Endometrium (tissue), 2 donors: ENCODE results near the gene GALNT15.

Experiments used
- FAIRE-seq: peaks from 2 replicates; lab custom pipeline; 2012; peaks lifted over from hg19 to GRCh38; lab: Jason Lieb, UNC
- donor health status: control.
- donor health status: control.

The GALNT15 gene

DNA sequence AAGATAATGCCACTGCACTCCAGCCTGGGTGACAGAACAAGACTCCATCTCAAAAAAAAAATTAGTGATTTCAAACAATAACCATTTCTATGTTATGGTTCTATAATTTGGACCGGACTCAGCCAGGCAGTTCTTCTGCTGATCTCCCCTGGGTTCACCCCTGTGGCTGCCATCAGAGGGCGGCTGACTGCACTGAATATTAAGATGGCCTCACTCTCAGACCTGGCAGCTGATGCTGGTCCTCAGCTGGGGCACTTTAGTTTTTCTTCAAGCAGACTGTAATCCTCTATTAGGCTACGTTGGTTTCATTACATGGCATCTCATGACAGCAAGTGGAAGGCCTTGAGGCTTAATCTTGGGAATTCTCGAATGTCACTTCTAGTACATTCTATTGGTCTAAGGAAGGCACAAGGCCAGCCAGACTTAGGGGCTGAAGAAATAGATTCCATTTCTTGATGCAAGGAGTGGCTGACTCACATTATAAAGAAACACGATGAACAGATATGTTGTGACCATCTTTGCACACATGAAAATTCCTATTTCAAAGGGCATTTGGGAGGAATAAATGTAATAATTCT is 12.8 kb downstream of the GALNT15 start:
- no peak for FAIRE-seq

DNA sequence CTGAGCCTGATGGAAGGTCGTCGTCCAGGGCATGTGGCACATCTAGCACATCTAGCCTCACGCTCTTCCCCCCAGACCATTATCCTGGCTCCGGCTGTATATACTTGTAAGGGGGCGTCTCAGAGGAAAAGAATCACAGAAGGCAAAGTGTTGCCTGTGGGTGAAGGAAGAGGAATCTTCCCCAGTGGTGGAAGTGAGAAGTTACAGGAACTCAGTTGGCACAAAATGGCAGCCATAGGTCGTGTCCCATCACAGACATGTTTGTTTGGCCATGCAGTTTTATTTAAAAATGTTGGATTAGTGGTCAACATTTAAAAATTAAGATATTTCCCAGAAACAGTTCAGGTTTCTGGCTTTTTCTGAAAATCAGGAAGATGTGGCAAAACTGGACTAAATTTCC is 13.6 kb downstream of the GALNT15 start:
- no peak for FAIRE-seq

DNA sequence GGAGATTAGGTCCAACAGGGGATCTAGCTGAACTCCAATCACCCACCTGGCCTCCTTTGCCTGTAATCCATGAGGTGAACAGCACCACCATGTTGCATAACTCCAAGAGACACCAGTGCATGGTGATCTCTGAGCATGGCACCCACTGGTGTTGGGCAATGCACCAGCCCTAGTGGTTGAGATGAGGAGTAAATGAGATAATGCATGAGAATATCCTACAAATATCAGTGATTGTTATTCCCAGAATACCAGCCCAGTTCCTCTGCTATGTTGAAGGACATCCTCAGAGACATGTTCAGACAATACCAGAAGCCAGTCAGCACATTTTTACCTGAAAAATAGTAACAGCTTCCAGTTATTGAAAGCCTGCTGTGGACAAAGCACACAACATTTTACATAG is 14.7 kb downstream of the GALNT15 start:
- no peak for FAIRE-seq

DNA sequence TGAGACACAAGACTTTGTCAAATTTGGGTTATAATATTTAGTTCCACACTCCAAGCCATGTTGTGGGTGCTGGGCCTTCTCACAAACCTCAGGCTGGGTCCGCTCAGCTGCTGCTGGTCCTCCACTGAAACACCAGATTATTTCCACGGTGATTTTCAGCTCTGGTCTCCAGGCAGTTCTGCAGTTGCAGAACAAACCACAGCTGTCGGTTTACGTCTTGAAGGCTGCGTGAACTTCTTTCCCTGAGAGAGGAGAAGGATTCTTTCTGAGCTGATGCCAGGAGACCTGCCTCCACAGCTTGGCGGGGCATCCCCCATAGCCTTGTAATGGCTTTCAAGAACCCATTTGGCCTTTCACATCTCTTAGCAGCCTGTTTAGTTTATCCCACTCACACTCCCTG is 16.2 kb downstream of the GALNT15 start:
- FAIRE-seq: no peak

DNA sequence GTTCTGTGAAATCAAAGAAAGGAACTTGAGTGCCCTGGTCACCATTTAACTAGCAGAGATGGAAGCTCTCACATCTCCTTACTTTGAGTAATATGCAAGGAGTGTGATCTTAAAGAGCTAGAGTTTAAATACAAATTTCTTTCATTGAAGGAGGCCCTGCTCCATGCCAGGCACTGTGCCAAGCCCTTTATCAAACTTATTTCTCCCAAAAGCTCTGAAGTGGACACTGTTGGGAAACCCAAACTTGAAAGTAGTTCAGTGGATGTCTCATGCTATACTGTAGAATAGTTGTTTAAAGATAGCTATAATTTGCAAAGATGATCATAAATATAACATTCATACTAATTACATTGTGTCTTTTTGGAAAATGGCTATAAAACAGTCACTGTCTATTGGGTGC is 17.1 kb downstream of the GALNT15 start:
- no peak for FAIRE-seq

DNA sequence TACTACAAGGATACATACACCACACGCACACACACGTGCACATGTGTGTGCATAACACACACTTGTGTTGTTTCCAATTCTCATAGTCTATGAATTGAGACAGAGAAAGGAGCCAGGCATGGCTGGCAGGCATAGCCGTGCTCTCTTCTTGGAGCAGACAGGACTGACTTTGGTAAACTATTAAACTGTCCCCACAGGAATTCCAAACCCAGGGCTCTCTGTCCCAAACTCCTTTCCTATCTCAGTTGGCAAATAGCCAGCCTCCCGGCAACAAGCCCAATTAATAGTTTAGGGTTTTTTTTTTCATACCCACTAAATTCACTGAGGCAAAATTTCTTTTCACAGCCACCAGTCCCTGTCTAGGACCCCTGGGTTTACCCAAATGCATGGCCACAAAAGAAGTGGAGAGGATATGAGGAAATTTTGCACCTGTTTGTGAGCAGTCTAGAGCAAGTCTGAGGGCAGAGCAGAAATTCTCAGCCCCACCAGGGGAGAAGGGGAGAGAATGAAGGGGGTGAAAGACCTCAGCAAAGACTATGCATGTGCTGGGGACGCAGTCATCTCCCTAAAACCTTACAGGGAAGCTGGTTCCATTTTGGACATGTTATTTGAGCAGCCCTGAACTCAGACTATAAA is 17.8 kb downstream of the GALNT15 start:
- FAIRE-seq: no peak

DNA sequence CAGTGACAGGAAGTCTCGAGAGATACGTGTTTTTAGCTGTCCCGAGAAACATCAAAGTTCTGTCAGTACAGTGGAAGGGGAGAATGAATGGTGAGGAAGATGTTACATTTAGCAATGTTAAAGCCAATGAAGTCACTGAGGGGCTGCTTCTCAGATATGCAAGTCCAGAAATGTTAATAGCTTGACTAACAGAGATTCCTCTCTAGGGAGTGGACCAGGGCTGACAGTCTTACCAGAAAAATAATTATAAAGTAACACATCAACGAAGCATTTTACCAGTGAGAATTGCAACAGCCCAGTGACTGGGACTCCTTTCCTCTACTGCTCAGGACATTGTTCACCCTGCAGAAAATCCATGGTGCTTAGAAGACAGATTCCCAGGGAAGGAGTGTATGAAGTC is 23.9 kb downstream of the GALNT15 start:
- no peak for FAIRE-seq

DNA sequence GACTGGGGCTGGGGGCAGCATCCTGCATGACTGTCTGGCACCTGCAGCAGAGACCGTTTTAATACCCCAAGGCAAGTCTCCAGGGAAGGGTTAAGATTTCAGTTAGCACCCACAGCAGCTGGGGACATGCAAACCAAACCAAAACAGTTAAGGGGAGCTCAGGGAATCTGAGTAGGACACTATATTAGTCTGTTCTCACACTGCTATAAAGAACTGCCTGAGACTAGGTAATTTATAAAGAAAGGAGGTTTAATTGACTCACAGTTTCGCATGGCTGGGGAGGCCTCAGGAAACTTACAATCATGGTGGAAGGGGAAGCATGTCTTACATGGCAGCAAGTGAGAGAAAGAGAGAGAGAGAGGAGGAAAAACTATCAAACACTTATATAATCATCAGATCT is 25.3 kb downstream of the GALNT15 start:
- FAIRE-seq: no peak

DNA sequence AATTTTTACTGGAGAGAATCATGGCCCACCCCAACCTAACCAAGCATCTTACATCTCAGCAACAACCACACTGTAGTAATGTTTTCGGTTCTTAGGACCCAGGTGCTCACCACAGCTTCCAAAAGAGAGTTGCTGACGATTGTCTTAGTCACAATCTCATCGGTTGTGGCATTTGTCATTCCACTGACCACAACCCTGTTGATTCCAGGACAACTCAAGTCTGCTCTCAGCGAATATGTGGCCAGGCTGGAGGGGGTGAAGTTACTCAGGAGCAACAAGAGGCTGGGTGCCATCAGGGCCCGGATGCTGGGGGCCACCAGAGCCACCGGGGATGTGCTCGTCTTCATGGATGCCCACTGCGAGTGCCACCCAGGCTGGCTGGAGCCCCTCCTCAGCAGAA is 25.9 kb downstream of the GALNT15 start:
- no peak for FAIRE-seq

DNA sequence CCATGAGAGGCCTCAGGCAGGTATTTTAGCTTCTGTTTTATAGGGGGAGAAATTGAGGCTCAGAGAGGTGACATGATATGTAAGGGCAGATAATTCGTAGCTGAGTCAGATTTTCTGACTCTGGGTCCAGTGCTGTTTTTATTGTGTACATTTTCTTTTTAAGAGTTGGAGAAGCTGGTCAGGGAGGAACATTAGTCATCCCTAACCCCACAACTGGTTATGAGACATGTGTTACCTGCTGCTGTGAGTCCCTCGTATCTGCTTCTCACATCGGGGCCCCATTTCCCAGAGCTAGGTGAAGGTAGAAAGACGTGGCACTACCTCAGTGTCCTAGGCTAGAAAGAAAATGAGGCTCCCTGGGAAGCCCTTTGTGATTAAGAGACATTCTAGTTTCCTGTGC is 28.6 kb downstream of the GALNT15 start:
- no peak for FAIRE-seq

DNA sequence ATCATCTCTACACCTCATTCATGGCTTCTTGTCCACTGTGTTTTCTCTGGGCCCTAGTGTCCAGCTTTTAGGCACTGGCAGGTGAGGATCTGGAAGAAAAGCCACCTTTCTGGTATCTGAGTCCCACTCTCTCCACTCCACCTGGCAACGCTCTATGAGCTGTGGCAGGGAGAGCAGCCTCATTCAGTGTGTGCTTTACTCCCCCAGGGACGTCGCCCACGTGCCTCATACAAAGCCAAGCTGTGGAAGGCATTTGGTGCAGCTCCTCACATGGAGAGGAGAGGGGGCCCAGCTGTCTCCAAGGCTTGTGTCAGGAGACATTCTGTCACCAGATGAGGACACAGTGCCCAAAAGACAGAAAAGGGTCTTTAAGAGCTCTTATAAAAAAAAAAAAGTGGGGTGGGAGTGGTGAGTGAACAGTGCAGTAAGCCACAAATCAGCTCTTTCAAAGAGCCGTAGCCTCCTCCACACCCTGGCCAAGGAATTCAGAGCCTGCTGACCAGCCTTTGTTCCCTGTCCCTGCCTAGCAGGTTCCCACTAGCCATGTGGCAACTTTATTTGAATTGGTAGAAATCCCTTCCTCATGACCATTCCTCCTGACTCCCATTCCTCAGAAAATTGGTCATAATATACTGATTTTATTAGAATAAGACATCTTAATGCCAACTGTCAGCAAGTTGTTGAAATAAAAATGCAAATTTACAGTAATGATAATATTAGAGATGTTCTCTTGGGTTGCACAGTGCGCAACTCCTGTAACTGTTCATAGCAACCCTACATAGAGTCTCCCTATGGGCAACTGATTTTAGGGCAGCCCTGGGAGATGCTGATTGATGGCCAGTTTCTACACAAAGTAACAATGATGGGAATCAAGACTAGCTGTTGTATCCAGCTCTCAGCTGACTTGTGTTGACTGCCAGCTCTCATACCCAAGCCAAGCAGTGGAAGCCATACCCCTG is 29.5 kb downstream of the GALNT15 start:
- no peak for FAIRE-seq

DNA sequence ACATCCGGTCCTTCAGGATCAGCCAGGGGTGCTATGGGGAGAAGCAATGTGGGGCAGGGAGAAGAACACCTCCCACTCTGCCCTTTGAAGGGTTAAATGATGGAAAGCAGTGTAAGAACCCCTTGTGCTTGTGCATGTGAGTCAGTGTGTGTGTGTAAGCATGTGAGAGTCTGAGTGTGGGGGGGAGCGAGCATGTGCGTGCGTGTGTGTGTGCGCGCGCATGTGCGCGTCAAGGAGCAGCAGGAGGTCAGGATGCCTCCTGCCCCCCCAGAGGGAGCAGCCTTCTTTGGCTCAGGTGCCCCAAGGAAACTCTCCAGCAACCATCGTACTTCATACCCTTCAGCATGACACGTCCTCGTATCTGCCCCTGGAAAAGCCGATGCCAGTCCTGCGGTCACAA is 30.3 kb downstream of the GALNT15 start:
- FAIRE-seq: no peak

DNA sequence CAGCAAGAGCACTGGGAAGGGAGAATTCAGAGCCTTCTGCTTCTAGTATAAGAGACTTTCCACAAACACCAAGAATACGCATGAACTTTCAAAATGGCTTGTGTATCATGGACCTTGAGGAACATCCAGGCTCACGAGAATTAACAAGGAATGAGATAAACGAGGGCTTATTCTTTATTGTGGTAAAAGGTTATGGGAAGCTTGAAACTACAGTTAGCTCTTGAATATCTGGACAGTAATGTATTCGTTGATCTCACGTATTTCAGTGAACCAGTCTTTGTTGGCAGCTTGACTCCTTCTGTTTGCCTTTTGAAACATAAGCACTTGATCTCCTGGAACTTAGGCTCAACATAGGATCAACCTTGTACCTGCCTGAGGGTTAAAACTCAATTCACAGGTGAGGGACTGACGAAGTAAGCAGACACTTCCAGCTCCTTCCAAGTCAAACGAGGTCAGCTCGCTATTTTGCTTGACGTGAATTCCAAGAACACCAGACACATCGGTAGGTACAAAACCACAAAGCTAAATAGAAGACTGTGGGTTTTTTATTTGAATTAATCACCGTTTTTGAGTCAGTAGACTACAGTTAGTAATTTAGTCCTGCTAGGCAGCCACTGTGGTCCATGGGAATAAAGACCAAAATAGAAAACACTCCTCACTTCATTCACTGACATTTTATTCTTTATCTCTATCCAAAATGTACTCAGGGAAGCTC is 30.8 kb downstream of the GALNT15 start:
- no peak for FAIRE-seq

DNA sequence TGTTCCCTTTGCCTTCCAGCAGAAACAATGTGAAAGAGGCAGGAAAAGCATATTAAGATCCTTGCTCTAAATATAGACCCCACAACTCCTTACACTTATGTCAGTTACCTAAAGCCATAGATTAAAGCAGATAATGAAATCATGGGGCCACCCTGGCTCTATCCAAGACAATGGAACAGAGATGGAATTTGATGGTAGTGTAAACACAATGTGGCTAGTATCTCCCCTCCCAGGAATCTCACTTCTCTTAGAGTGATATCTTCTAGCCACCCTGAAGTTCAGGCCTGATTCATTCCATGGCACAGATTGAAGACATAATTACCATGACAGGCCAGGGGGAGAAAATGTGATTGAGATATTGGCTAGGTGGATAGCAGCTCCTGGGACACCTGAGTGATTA is 32.6 kb downstream of the GALNT15 start:
- FAIRE-seq: no peak

DNA sequence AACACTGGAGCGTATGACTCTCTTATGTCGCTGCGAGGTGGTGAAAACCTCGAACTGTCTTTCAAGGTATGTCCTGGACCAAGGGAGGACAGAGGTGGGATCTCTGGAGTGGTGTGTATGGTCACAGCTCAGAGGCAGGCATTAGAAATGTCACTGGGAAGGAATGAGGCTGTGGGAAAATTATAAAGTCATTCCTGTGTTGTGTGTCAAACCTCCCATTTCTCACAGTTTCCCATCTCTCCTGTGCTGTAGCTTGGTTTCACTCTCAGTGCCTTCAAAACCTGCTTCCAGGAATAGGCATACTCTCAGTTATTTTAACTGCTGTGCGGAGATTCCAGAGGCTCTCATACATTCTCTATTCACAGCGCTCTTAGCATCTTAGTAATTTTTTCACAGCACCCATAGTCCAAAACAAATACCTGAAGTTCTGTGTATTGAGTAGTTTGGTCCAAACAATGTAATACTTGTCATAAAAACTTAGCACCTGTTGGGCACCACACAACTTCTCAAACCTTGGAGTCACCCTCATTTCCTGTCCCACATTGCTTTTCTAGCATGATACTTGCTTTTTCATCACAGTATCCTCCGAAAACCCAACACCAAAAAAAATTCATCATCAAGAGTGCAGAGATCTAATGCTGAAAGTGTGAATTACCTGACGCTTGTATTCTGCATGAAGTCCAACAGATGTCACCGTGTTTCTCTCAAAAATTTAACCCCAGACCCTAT is 36.9 kb downstream of the GALNT15 start:
- no peak for FAIRE-seq

DNA sequence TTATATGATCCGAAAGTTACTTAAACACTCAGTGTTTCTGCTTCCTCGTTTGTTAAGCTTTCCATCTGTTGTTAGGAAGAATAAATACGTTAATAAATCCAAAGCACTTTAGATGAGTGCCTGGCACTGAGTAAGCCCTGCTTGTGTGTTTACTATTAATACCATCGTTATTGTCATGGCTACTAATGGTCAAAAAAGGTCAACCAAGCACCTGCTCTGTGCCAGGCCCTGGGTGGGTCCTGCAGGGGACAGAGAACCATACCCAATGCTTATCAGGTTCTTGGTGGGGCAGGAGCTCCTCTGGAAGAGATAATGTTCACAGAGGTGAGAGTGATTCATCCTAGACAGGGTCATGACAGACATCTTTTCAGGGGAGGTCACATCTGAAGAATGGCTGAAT is 39.9 kb downstream of the GALNT15 start:
- no peak for FAIRE-seq

DNA sequence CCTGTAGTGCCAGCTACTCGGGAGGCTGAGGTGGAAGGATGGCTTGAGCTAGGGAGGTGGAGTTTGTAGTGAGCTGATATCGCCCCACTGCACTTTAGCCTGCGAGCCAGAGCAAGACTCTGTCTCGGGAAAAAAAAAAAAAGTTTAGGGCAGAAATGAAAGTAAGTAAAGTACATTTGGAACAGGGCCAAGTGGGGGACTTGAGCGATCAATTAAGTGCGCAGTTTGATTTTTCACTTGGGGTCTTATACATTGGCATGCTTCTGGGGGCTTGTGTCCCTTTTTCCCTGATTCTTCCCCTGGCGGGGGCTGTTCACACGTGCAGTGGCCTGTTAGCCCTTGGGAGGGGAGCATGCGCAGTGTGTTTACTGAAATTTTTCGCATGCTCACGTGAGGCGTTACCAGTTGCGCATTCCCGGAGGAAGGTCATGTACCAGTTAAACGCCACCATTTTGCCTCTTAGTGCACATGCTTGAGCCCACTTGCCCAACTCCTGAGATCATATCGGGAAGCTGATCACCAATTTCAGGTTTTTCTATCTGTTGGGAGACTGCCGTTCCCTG is 42.0 kb downstream of the GALNT15 start:
- no peak for FAIRE-seq

DNA sequence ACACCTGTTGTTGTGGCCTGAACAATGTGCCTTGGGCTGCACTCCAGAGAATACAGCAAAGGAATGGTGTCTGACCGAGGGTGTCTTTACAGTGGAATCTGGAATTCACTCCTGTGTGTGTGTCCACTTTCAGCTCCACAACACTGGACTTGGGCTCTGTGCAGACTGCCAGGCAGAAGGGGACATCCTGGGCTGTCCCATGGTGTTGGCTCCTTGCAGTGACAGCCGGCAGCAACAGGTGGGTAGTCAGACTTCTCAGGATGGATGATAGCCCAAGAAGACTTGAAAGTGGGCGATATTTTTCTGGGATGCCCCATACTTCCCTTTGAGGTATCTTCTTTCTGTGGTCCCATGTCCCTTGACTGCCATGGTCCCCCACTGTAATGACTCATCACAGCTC is 45.3 kb downstream of the GALNT15 start:
- no peak for FAIRE-seq

DNA sequence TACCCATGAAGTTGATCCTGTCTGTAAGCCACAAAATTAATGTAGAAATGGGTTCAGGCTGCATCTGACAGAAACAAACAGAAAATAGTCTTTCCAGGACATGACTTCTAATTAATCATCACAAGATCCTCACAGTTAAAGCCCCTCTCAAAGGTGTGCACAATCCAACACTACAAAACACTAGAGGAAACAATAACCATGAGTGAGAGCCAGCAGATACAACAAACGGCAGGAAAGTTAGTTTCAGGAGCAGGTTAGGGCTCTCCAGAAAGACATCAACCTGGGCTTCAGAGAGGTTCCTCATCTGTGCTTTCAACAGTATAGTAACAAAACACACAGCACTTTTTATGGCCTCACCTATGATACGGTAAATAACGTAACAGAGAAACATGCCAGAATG is 47.5 kb downstream of the GALNT15 start:
- FAIRE-seq: no peak

DNA sequence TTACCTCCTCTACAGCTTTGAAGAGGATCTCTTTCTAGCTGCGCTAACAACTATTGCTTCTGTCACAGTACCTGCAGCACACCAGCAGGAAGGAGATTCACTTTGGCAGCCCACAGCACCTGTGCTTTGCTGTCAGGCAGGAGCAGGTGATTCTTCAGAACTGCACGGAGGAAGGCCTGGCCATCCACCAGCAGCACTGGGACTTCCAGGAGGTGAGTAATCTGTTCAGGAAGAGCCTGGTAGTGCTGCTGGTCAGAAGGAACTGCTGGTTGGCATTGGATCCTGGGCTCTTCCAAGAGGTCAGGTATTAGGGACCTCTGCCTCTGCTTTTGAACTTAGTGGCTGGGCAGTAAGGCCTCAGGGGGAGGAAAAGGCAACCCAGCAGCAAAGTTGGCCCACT is 48.1 kb downstream of the GALNT15 start:
- no peak for FAIRE-seq

DNA sequence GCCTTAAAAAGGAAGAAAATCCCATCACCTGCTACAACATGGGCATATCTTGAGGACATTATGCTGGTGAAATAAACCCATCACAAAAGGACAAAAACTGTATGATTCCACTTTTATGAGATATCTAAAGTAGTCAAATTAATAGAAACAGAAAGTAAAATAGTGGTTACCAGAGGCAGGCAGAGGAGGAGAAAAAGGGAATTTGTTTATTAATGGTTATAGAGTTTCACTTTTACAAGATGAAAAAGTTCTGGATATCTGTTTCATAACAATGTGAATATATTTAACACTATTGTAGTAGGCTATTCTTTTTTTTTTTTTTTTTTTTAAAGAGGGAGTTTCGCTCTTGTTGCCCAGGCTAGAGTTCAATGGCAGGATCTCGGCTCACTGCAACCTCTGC is 49.8 kb downstream of the GALNT15 start:
- FAIRE-seq: no peak

DNA sequence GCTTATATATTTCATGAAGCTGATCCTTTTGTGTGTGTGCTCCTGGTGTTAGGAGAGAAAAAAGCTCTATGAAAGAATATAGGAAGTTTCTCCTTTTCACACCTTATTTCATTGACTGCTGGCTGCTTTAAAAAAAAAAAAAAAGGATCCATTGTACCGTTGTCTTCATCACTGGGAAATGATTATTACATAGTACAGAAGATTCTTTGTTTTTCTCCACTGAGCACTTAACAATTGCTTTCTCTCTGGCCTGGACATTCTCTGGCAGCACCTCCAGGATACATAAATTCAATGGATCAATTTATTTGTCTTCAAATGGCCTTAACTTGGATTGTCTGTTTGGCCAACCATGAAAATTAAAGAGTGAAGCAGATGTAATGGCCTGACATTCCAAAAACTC is 53.1 kb downstream of the GALNT15 start:
- no peak for FAIRE-seq
